Dorsolateral prefrontal cortex (tissue), 118 donors: ENCODE measurements around the gene AMY2B. TPM values are rescaled to one million over a fixed set of nuclear protein-coding genes. Genes with fewer than 3 reads are reported as not detected.

Experiments
- total RNA-seq, 120 experiments: library from RNA; stranded (reverse); gene quantifications; one replicate each; pipeline versions ENCODE4 v1.2.3 to v1.2.4, GENCODE V29; 2022

The AMY2B gene
- total RNA-seq, 120 experiments from 2014 or later: 42.8 to 102 (median 69.5) TPM

Other genes with a start within 250 kb of the AMY2B start
- gene RNPC3, start 45.9 kb upstream of the AMY2B start, total RNA-seq: 100 to 1,000 TPM in 35 of 120 experiments, 10 to 100 TPM in 85; 59.0 to 149 (median 91.9) TPM
- gene AMY2A, start 45.8 kb downstream of the AMY2B start, total RNA-seq: 1 to 10 TPM in 82 of 120 experiments, under 1 TPM in 21, not detected in 17; 0.32 to 5.2 (median 1.8) TPM
- not detected for gene AMY1A, start 84.2 kb downstream of the AMY2B start, total RNA-seq
- under 1 TPM in 1 of 120 experiments, not detected in 119; 0.42 TPM for gene AMY1B, start 124.6 kb downstream of the AMY2B start, total RNA-seq
- under 1 TPM in 2 of 120 experiments, not detected in 118; 0.50 to 0.62 TPM for gene AMY1C, start 178.3 kb downstream of the AMY2B start, total RNA-seq